CD4-positive, alpha-beta T cell treated with Interleukin-10 for 1 hour (primary cell): Measurements from ENCODE around the gene DSEL.

Experiments
- DNase-seq: peaks from one replicate; pipeline ENCODE4 v3.0.0-alpha.2; 2020

Gene DSEL

GRCh38 chr18:67500522-67501205 is 15.9 kb downstream of the DSEL start:
- DNase-seq = no peak

GRCh38 chr18:67496469-67496868 is 20.1 kb downstream of the DSEL start:
- no peak for DNase-seq

GRCh38 chr18:67486534-67486933 is 30.0 kb downstream of the DSEL start:
- no peak for DNase-seq

- no peak for DNase-seq
Observed at GRCh38 chr18:67485655-67486054, 30.9 kb downstream of the DSEL start.

GRCh38 chr18:67484458-67484857 is 32.1 kb downstream of the DSEL start:
- DNase-seq = no peak

GRCh38 chr18:67483952-67484351 is 32.6 kb downstream of the DSEL start:
- no peak for DNase-seq

- DNase-seq = no peak
Observed at GRCh38 chr18:67483237-67483636, 33.3 kb downstream of the DSEL start.

- no peak for DNase-seq
Observed at GRCh38 chr18:67478249-67478648, 38.3 kb downstream of the DSEL start.

- no peak for DNase-seq
Observed at GRCh38 chr18:67477522-67477921, 39.0 kb downstream of the DSEL start.

GRCh38 chr18:67476585-67476984 is 39.9 kb downstream of the DSEL start:
- DNase-seq = no peak

GRCh38 chr18:67475673-67476072 is 40.8 kb downstream of the DSEL start:
- DNase-seq = no peak

- DNase-seq = no peak
Observed at GRCh38 chr18:67468038-67468437, 48.5 kb downstream of the DSEL start.

GRCh38 chr18:67467188-67467587 is 49.3 kb downstream of the DSEL start:
- DNase-seq = no peak

- no peak for DNase-seq
Observed at GRCh38 chr18:67464499-67464898, 52.0 kb downstream of the DSEL start.

GRCh38 chr18:67463829-67464228 is 52.7 kb downstream of the DSEL start:
- DNase-seq = no peak

GRCh38 chr18:67456711-67457110 is 59.8 kb downstream of the DSEL start:
- DNase-seq = no peak
